A375 (cell line): ENCODE data around the gene FSHB. TPM values are rescaled to one million over a fixed set of nuclear protein-coding genes. Genes with fewer than 3 reads are reported as not detected.

Source experiments
- total RNA-seq: library from RNA; depleted of rRNA; stranded (reverse); fragments of >200 nt; shearing (Covaris generic); gene quantifications from 2 replicates; pipeline ENCODE4 v1.2.3, GENCODE V29; 2014; rRNA removed

The FSHB gene
- total RNA-seq = not detected in 2 replicates

GRCh38 chr11:30230714-30231113, at the start of gene FSHB:
Gene FSHB (plus strand): TSS chr11:30231014. CDS start chr11:30231903, 889 bp downstream.

Other genes with a start within 250 kb of the FSHB start
- gene KCNA4, start 214.0 kb upstream of the FSHB start, total RNA-seq = 0.04 and 0.08 TPM in 2 replicates
- 9.8 and 11.0 TPM in 2 replicates for gene ARL14EP, start 92.1 kb downstream of the FSHB start, total RNA-seq